NCI-H1048 (cell line): ENCODE measurements around the gene PLIN1.
"Not testable (repeated sequence)": the region's sequence is repeated elsewhere in the genome, so short reads cannot be mapped to it uniquely, and the experiment has no call there.

Experiments
- DNase-seq: peaks from one replicate; lab custom pipeline; 2025; lab: John Stamatoyannopoulos, UW

Gene PLIN1

GRCh38 chr15:89679212-89679611 lies at the start of gene PLIN1:
Gene PLIN1 (minus strand): TSS chr15:89679367. CDS start chr15:89677489, 1,878 bp downstream.
- DNase-seq: no peak

GRCh38 chr15:89728254-89728653 lies 49.1 kb upstream of the PLIN1 start:
- DNase-seq: no peak

GRCh38 chr15:89725064-89725463 lies 45.9 kb upstream of the PLIN1 start:
- DNase-seq: no peak

- no peak for DNase-seq
Observed at GRCh38 chr15:89724621-89725020, 45.5 kb upstream of the PLIN1 start.

GRCh38 chr15:89723031-89723430 lies 43.9 kb upstream of the PLIN1 start:
- no peak for DNase-seq

- DNase-seq: no peak
Observed at GRCh38 chr15:89714775-89715174, 35.6 kb upstream of the PLIN1 start.

GRCh38 chr15:89707577-89707976 lies 28.4 kb upstream of the PLIN1 start:
- DNase-seq: no peak

GRCh38 chr15:89704411-89704810 lies 25.2 kb upstream of the PLIN1 start:
- no peak for DNase-seq

GRCh38 chr15:89695198-89695597 lies 16.0 kb upstream of the PLIN1 start:
- no peak for DNase-seq

- no peak for DNase-seq
Observed at GRCh38 chr15:89693696-89694095, 14.5 kb upstream of the PLIN1 start.

GRCh38 chr15:89693091-89693490 lies 13.9 kb upstream of the PLIN1 start:
- no peak for DNase-seq

GRCh38 chr15:89690276-89691218 lies 11.4 kb upstream of the PLIN1 start, which contains the start of the genes PEX11A and WDR93:
Gene PEX11A (minus strand): TSS chr15:89690754. CDS start chr15:89690632, 122 bp downstream.
Gene WDR93 (plus strand): TSS chr15:89690811. CDS start chr15:89701747, 10,936 bp downstream.
- DNase-seq: peak; percentile 65

- not testable (repeated sequence) for DNase-seq
Observed at GRCh38 chr15:89689930-89690275, 10.7 kb upstream of the PLIN1 start.

GRCh38 chr15:89686522-89686921 lies 7.4 kb upstream of the PLIN1 start:
- no peak for DNase-seq

- no peak for DNase-seq
Observed at GRCh38 chr15:89685995-89686394, 6.8 kb upstream of the PLIN1 start.

GRCh38 chr15:89681146-89681545 lies 2.0 kb upstream of the PLIN1 start:
- no peak for DNase-seq

GRCh38 chr15:89680282-89680873 lies 1.2 kb upstream of the PLIN1 start:
- DNase-seq: no peak

GRCh38 chr15:89677381-89677780 lies 1.8 kb downstream of the PLIN1 start:
- DNase-seq: no peak

- no peak for DNase-seq
Observed at GRCh38 chr15:89675606-89676005, 3.6 kb downstream of the PLIN1 start.

GRCh38 chr15:89674526-89674925 lies 4.6 kb downstream of the PLIN1 start:
- no peak for DNase-seq

- DNase-seq: no peak
Observed at GRCh38 chr15:89673165-89673512, 6.0 kb downstream of the PLIN1 start.

GRCh38 chr15:89672221-89673164 lies 6.7 kb downstream of the PLIN1 start:
- no peak for DNase-seq
